GM12878 (cell line): ENCODE results near the gene SCN4A. TPM values are rescaled to one million over a fixed set of nuclear protein-coding genes. Genes with fewer than 3 reads are reported as not detected.
"Not testable (repeated sequence)": the region's sequence is repeated elsewhere in the genome, so short reads cannot be mapped to it uniquely, and the experiment has no call there.

ENCODE experiments used
- ATAC-seq: fragments of 200-7000 bp; cut with Tn5 transposase; 3 replicates; pipeline ENCODE4 v1.9.1; 2020; ENCODE audit warnings: mild to moderate bottlenecking, moderate library complexity
- BruUV-seq: library from RNA; stranded (reverse); fragments of 400-500 nt; replicated peaks from 2 replicates; lab custom pipeline; 2021; lab: Mats Ljungman, UMichigan
- CTCF ChIA-PET: fragments of 300-600 bp; sonication (Branson Sonifier 250); formaldehyde crosslinking; extraction: SDS; loops from one replicate; lab custom pipeline; 2021; ENCODE audit warnings: inconsistent platforms; lab: Yijun Ruan, JAX
- POLR2A ChIA-PET: fragments of 350-600 bp; formaldehyde crosslinking; extraction: SDS; loops from one replicate; lab custom pipeline; 2021; ENCODE audit warnings: inconsistent platforms; lab: Charles Lee
- RAD21 ChIA-PET: fragments of 300-600 bp; sonication (Branson Sonifier 250); formaldehyde crosslinking; loops from one replicate; lab custom pipeline; 2023; ENCODE audit warnings: antibody characterized with exemption; ENCODE audit not compliant: unreplicated experiment; lab: Charles Lee
- SMC1A ChIA-PET: fragments of 300-600 bp; sonication (Branson Sonifier 250); formaldehyde crosslinking; loops from one replicate; lab custom pipeline; 2023; ENCODE audit not compliant: unreplicated experiment, uncharacterized antibody; lab: Charles Lee
- DNase-seq: peaks from one replicate; pipeline ENCODE4 v3.0.0-alpha.2; 2011; ENCODE audit warnings: low read depth, low spot score
- FAIRE-seq: peaks from 3 replicates; lab custom pipeline; 2011; peaks lifted over from hg19 to GRCh38; lab: Jason Lieb, UNC
- H2AFZ ChIP-seq: 2 replicates; pipeline ENCODE4 v1.6.0; 2011; ENCODE audit warnings: low read depth, low read length, control low read depth; ENCODE audit not compliant: control insufficient read depth
- H3K27ac ChIP-seq: 2 replicates; pipeline ENCODE4 v1.5.1; 2011; ENCODE audit warnings: control low read depth; ENCODE audit not compliant: control insufficient read depth, insufficient read depth
- H3K27me3 ChIP-seq, 2 experiments: replicated peaks in 1 of 2; 2 replicates each; pipeline versions ENCODE4 v1.6.0 to v1.6.1; 2011; ENCODE audit warnings: low read length in 1 of 2; ENCODE audit not compliant: control insufficient read depth in 2 of 2, insufficient read depth in 2 of 2
- H3K36me3 ChIP-seq, 2 experiments: 2 replicates each; pipeline ENCODE4 v1.5.1; 2011; ENCODE audit warnings: low read length in 1 of 2; ENCODE audit not compliant: control insufficient read depth in 2 of 2, insufficient read depth in 2 of 2
- H3K4me1 ChIP-seq: 2 replicates; pipeline ENCODE4 v1.6.1; 2011; ENCODE audit warnings: mild to moderate bottlenecking, low read length, moderate library complexity, mixed read lengths; ENCODE audit not compliant: control insufficient read depth, insufficient read depth
- H3K4me2 ChIP-seq: 2 replicates; pipeline ENCODE4 v1.6.0; 2011; ENCODE audit warnings: control low read depth; ENCODE audit not compliant: control insufficient read depth, insufficient read depth
- H3K4me3 ChIP-seq: fragments of 200-600 bp; sonication (generic); 2 replicates; pipeline ENCODE4 v1.5.1; 2016
- H3K79me2 ChIP-seq: 2 replicates; pipeline ENCODE4 v1.6.0; 2011; ENCODE audit warnings: low read length; ENCODE audit not compliant: control insufficient read depth, insufficient read depth
- H3K9ac ChIP-seq: 2 replicates; pipeline ENCODE4 v1.8.0; 2011; ENCODE audit warnings: low read length, control low read depth, mixed read lengths; ENCODE audit not compliant: control insufficient read depth, insufficient read depth
- H3K9me3 ChIP-seq: replicated peaks from 3 replicates; pipeline ENCODE4 v1.5.1; 2011; ENCODE audit warnings: mild to moderate bottlenecking, low read length; ENCODE audit not compliant: control insufficient read depth, insufficient read depth
- H4K20me1 ChIP-seq: 2 replicates; pipeline ENCODE4 v1.6.0; 2011; ENCODE audit not compliant: control insufficient read depth, insufficient read depth
- CTCF ChIP-seq, 3 experiments: IDR thresholded peaks in 2 of 3; conservative IDR thresholded peaks in 1 of 3; 2 replicates each; pipeline ENCODE4 v1.5.1; 2011; ENCODE audit warnings: low read depth in 3 of 3, low read length in 3 of 3, mild to moderate bottlenecking in 3 of 3, control low read depth in 2 of 3, moderate library complexity in 2 of 3, inconsistent platforms in 1 of 3, mixed read lengths in 1 of 3; ENCODE audit not compliant: control insufficient read depth in 2 of 3, insufficient read depth in 1 of 3; ENCODE audit errors: extremely low read depth in 1 of 3
- WGBS: methylation state at CpG from one replicate; pipeline ENCODE4 v1.1.6; 2016; ENCODE audit warnings: low lambda C conversion rate; ENCODE audit not compliant: insufficient replicate concordance, insufficient coverage; ENCODE audit errors: missing lambda C conversion rate; 5-methylcytosine and 5-hydroxymethylcytosine counted together
- in situ Hi-C: fragments of 300-500 bp; cut with MboI; formaldehyde crosslinking; loops from 9 replicates; pipeline ENCODE4 v1.14.3; 2018; ENCODE audit warnings: mixed read lengths
- intact Hi-C: fragments of 100-400 bp; cut with micrococcal nuclease; formaldehyde crosslinking; loops from one replicate; pipeline ENCODE4 v1.14.2; 2022; ENCODE audit not compliant: unreplicated experiment
- polyA plus RNA-seq, 11 experiments: library from polyadenylated mRNA; depleted of rRNA in 4 of 11; unstranded in 6 of 11; stranded (reverse) in 5 of 11; fragments of >200 nt; fragmentation: Nextera tagmentation in 4 of 11; fragmentation: Illumina TruSeq in 1 of 11; extraction: Ambion mirVana in 4 of 11; extraction: Trizol in 1 of 11; gene quantifications; 1 replicate in 1 of 11; 2 replicates in 10 of 11; pipeline versions ENCODE4 v1.2.1 to v1.2.3, GENCODE V29; 2011 to 2016; ENCODE audit warnings: inconsistent platforms in 2 of 11, missing spikeins in 2 of 11, low read depth in 1 of 11
- small RNA-seq: library from RNA; depleted of rRNA; stranded (forward); fragments of <200 nt; gene quantifications from one replicate; pipeline ENCODE3, GENCODE V24; 2014
- total RNA-seq, 4 experiments: library from RNA; depleted of rRNA in 3 of 4; stranded (reverse); fragments of >200 nt in 3 of 4; fragmentation: Illumina TruSeq in 1 of 4; extraction: Trizol in 1 of 4; gene quantifications; 2 replicates each; pipeline versions ENCODE4 v1.2.1 to v1.2.3, GENCODE V29; 2013 to 2021

Gene SCN4A
- total and polyA plus RNA-seq, 10 of the 15 experiments (the other 5 are each of a cell fraction or from before 2014, with no cell fraction given), result under 0.01 to 0.15 (median 0.07) TPM; not detected in 4

- peak; percentile 93 for ATAC-seq
- WGBS, result 6% methylated on average over 13 of the region's 13 CpGs
- H3K4me2 ChIP-seq, POLR2A ChIA-PET, intact Hi-C loops, FAIRE-seq, H3K9ac ChIP-seq, H3K79me2 ChIP-seq, in situ Hi-C loops, DNase-seq, H3K9me3 ChIP-seq, H3K27me3 ChIP-seq, H3K4me3 ChIP-seq, H2AFZ ChIP-seq, H3K36me3 ChIP-seq, H3K27ac ChIP-seq, H3K4me1 ChIP-seq, BruUV-seq, H4K20me1 ChIP-seq: not testable (repeated sequence)
- SMC1A ChIA-PET, result interaction anchor here (1.0 to 2.4 kb wide), 5 partner anchors 18 to 362 kb away, joined by 3 to 8 read pairs (median 4); no protein-coding TSS in a partner anchor
- peak; percentile 28 to 41 (median 31); a peak in 3 of 6 replicates for TF ChIP-seq CTCF (IDR thresholded peaks at IDR 0.05 in 2 of 3, conservative IDR thresholded peaks at IDR 0.05 in 1 of 3; ENCODE audit: control insufficient read depth in 2 of 3, extremely low read depth in 1 of 3, insufficient read depth in 1 of 3, low read depth in 3 of 3, low read length in 3 of 3)
- RAD21 ChIA-PET, result interaction anchor here (1.0 to 1.5 kb wide), 2 partner anchors 62 to 141 kb away, joined by 3 read pairs; no protein-coding TSS in a partner anchor
- CTCF ChIA-PET, result interaction anchor here (0.6 to 5.1 kb wide), 20 partner anchors 9 to 654 kb away, joined by 3 to 49 read pairs (median 4); partner anchors contain the start of genes CSHL1 and GH2
Measured at GRCh38 chr17:63889026-63889848, 83.5 kb downstream of the SCN4A start.

Small RNA genes lying within 50 kb of the gene (small RNA-seq; reads per million reads assigned to genes)
- gene AC127029.1, result not detected
- gene GH1, result not detected

Other genes with a start within 250 kb of the SCN4A start
Only the 7 nearest of the 15 such genes appear.
- gene GH2, start 91.0 kb downstream of the SCN4A start, total RNA-seq (2014; rRNA removed), result not detected in 2 replicates
- gene GH2, start 91.0 kb downstream of the SCN4A start, total RNA-seq (2014; rRNA removed; fragmentation: Illumina TruSeq; extraction: Trizol), result not detected in 2 replicates
- not detected in 2 replicates for gene GH2, start 91.0 kb downstream of the SCN4A start, total RNA-seq (2021)
- not detected in 2 replicates for gene GH2, start 91.0 kb downstream of the SCN4A start, polyA plus RNA-seq (2011; rRNA removed)
- gene GH2, start 91.0 kb downstream of the SCN4A start, polyA plus RNA-seq (2014; fragmentation: Illumina TruSeq; extraction: Trizol), result not detected in 2 replicates
- gene GH2, start 91.0 kb downstream of the SCN4A start, polyA plus RNA-seq (2014; fragmentation: Nextera tagmentation; extraction: Ambion mirVana), result not detected
- not detected in 2 replicates for gene GH2, start 91.0 kb downstream of the SCN4A start, polyA plus RNA-seq (2014; rRNA removed)
- not detected for gene GH2, start 91.0 kb downstream of the SCN4A start, polyA plus RNA-seq (2016; fragmentation: Nextera tagmentation; extraction: Ambion mirVana)
- gene CSH1, start 76.3 kb downstream of the SCN4A start, total RNA-seq (2014; rRNA removed), result not detected in 2 replicates
- not detected in 2 replicates for gene CSH1, start 76.3 kb downstream of the SCN4A start, total RNA-seq (2014; rRNA removed; fragmentation: Illumina TruSeq; extraction: Trizol)
- gene CSH1, start 76.3 kb downstream of the SCN4A start, total RNA-seq (2021), result not detected in 2 replicates
- gene CSH1, start 76.3 kb downstream of the SCN4A start, polyA plus RNA-seq (2011; rRNA removed), result not detected in 2 replicates
- gene CSH1, start 76.3 kb downstream of the SCN4A start, polyA plus RNA-seq (2014; fragmentation: Illumina TruSeq; extraction: Trizol), result not detected in 2 replicates
- not detected for gene CSH1, start 76.3 kb downstream of the SCN4A start, polyA plus RNA-seq (2014; fragmentation: Nextera tagmentation; extraction: Ambion mirVana)
- gene CSH1, start 76.3 kb downstream of the SCN4A start, polyA plus RNA-seq (2014; rRNA removed), result not detected in 2 replicates
- gene CSH1, start 76.3 kb downstream of the SCN4A start, polyA plus RNA-seq (2016; fragmentation: Nextera tagmentation; extraction: Ambion mirVana), result not detected
- gene CSHL1, start 61.7 kb downstream of the SCN4A start, total RNA-seq (2014; rRNA removed), result not detected in 2 replicates
- not detected in 2 replicates for gene CSHL1, start 61.7 kb downstream of the SCN4A start, total RNA-seq (2014; rRNA removed; fragmentation: Illumina TruSeq; extraction: Trizol)
- gene CSHL1, start 61.7 kb downstream of the SCN4A start, total RNA-seq (2021), result not detected in 2 replicates
- gene CSHL1, start 61.7 kb downstream of the SCN4A start, polyA plus RNA-seq (2011; rRNA removed), result not detected in 2 replicates
- gene CSHL1, start 61.7 kb downstream of the SCN4A start, polyA plus RNA-seq (2014; fragmentation: Illumina TruSeq; extraction: Trizol), result not detected in 2 replicates
- not detected for gene CSHL1, start 61.7 kb downstream of the SCN4A start, polyA plus RNA-seq (2014; fragmentation: Nextera tagmentation; extraction: Ambion mirVana)
- gene CSHL1, start 61.7 kb downstream of the SCN4A start, polyA plus RNA-seq (2014; rRNA removed), result not detected in 2 replicates
- not detected for gene CSHL1, start 61.7 kb downstream of the SCN4A start, polyA plus RNA-seq (2016; fragmentation: Nextera tagmentation; extraction: Ambion mirVana)
- not detected in 2 replicates for gene GH1, start 54.1 kb downstream of the SCN4A start, total RNA-seq (2014; rRNA removed)
- not detected in 2 replicates for gene GH1, start 54.1 kb downstream of the SCN4A start, total RNA-seq (2014; rRNA removed; fragmentation: Illumina TruSeq; extraction: Trizol)
- gene GH1, start 54.1 kb downstream of the SCN4A start, total RNA-seq (2021), result not detected in 2 replicates
- 0.27 and 0.42 TPM in 2 replicates for gene GH1, start 54.1 kb downstream of the SCN4A start, polyA plus RNA-seq (2011; rRNA removed)
- not detected in 2 replicates for gene GH1, start 54.1 kb downstream of the SCN4A start, polyA plus RNA-seq (2014; fragmentation: Illumina TruSeq; extraction: Trizol)
- gene GH1, start 54.1 kb downstream of the SCN4A start, polyA plus RNA-seq (2014; fragmentation: Nextera tagmentation; extraction: Ambion mirVana), result under 1 TPM in 1 of 2 experiments, not detected in 1; 0.13 TPM
- not detected in 2 replicates for gene GH1, start 54.1 kb downstream of the SCN4A start, polyA plus RNA-seq (2014; rRNA removed)
- not detected for gene GH1, start 54.1 kb downstream of the SCN4A start, polyA plus RNA-seq (2016; fragmentation: Nextera tagmentation; extraction: Ambion mirVana)
- gene CD79B, start 40.6 kb downstream of the SCN4A start, total RNA-seq (2014; rRNA removed), result 95.9 and 99.0 TPM in 2 replicates
- gene CD79B, start 40.6 kb downstream of the SCN4A start, total RNA-seq (2014; rRNA removed; fragmentation: Illumina TruSeq; extraction: Trizol), result 59.0 and 63.4 TPM in 2 replicates
- 102 and 113 TPM in 2 replicates for gene CD79B, start 40.6 kb downstream of the SCN4A start, total RNA-seq (2021)
- gene CD79B, start 40.6 kb downstream of the SCN4A start, polyA plus RNA-seq (2011; rRNA removed), result 82.8 and 148 TPM in 2 replicates
- 52.1 and 60.2 TPM in 2 replicates for gene CD79B, start 40.6 kb downstream of the SCN4A start, polyA plus RNA-seq (2014; fragmentation: Illumina TruSeq; extraction: Trizol)
- gene CD79B, start 40.6 kb downstream of the SCN4A start, polyA plus RNA-seq (2014; fragmentation: Nextera tagmentation; extraction: Ambion mirVana), result 10 to 100 TPM; 17.5 to 48.8 TPM
- gene CD79B, start 40.6 kb downstream of the SCN4A start, polyA plus RNA-seq (2014; rRNA removed), result 91.4 and 98.4 TPM in 2 replicates
- 10 to 100 TPM; 77.5 to 80.6 TPM for gene CD79B, start 40.6 kb downstream of the SCN4A start, polyA plus RNA-seq (2016; fragmentation: Nextera tagmentation; extraction: Ambion mirVana)
- 0.22 TPM in 1 of 2 replicates, not detected in the other for gene PRR29, start 25.4 kb upstream of the SCN4A start, total RNA-seq (2014; rRNA removed)
- gene PRR29, start 25.4 kb upstream of the SCN4A start, total RNA-seq (2014; rRNA removed; fragmentation: Illumina TruSeq; extraction: Trizol), result not detected in 2 replicates
- gene PRR29, start 25.4 kb upstream of the SCN4A start, total RNA-seq (2021), result 0.26 TPM in 1 of 2 replicates, not detected in the other
- 0.04 and 0.18 TPM in 2 replicates for gene PRR29, start 25.4 kb upstream of the SCN4A start, polyA plus RNA-seq (2011; rRNA removed)
- 0.01 TPM in 1 of 2 replicates, not detected in the other for gene PRR29, start 25.4 kb upstream of the SCN4A start, polyA plus RNA-seq (2014; fragmentation: Illumina TruSeq; extraction: Trizol)
- gene PRR29, start 25.4 kb upstream of the SCN4A start, polyA plus RNA-seq (2014; fragmentation: Nextera tagmentation; extraction: Ambion mirVana), result under 1 TPM; 0.06 to 0.15 TPM
- gene PRR29, start 25.4 kb upstream of the SCN4A start, polyA plus RNA-seq (2014; rRNA removed), result 0.08 TPM in 1 of 2 replicates, not detected in the other
- 1 to 10 TPM; 1.7 to 2.4 TPM for gene PRR29, start 25.4 kb upstream of the SCN4A start, polyA plus RNA-seq (2016; fragmentation: Nextera tagmentation; extraction: Ambion mirVana)
- gene ICAM2, start 47.7 kb upstream of the SCN4A start, total RNA-seq (2014; rRNA removed), result 60.7 and 62.8 TPM in 2 replicates
- 39.2 and 40.8 TPM in 2 replicates for gene ICAM2, start 47.7 kb upstream of the SCN4A start, total RNA-seq (2014; rRNA removed; fragmentation: Illumina TruSeq; extraction: Trizol)
- gene ICAM2, start 47.7 kb upstream of the SCN4A start, total RNA-seq (2021), result 37.4 and 42.7 TPM in 2 replicates
- gene ICAM2, start 47.7 kb upstream of the SCN4A start, polyA plus RNA-seq (2011; rRNA removed), result 53.7 and 108 TPM in 2 replicates
- 34.5 and 55.5 TPM in 2 replicates for gene ICAM2, start 47.7 kb upstream of the SCN4A start, polyA plus RNA-seq (2014; fragmentation: Illumina TruSeq; extraction: Trizol)
- 10 to 100 TPM; 23.6 to 27.7 TPM for gene ICAM2, start 47.7 kb upstream of the SCN4A start, polyA plus RNA-seq (2014; fragmentation: Nextera tagmentation; extraction: Ambion mirVana)
- gene ICAM2, start 47.7 kb upstream of the SCN4A start, polyA plus RNA-seq (2014; rRNA removed), result 61.4 and 66.7 TPM in 2 replicates
- 10 to 100 TPM; 69.8 to 70.2 TPM for gene ICAM2, start 47.7 kb upstream of the SCN4A start, polyA plus RNA-seq (2016; fragmentation: Nextera tagmentation; extraction: Ambion mirVana)